Measurements from ENCODE around the gene FXYD4. TPM values are rescaled to one million over a fixed set of nuclear protein-coding genes. Genes with fewer than 3 reads are reported as not detected.

The FXYD4 gene
- total RNA-seq, 1 experiment from 2014 or later = not detected

- TF ChIP-seq RELA (CRISPR knock-in tag; IDR thresholded peaks at IDR 0.05; ENCODE audit: borderline replicate concordance) = no peak
- peak; percentile 68; the same call in 1 of the 2 replicates for TF ChIP-seq ZNF532 (CRISPR knock-in tag; IDR thresholded peaks at IDR 0.05; ENCODE audit: borderline replicate concordance)
- TF ChIP-seq TP53 (CRISPR knock-in tag; IDR thresholded peaks at IDR 0.05) = no peak
- TF ChIP-seq MLX (CRISPR knock-in tag; IDR thresholded peaks at IDR 0.05) = no peak
- TF ChIP-seq NFE2L1 (CRISPR knock-in tag; IDR thresholded peaks at IDR 0.05) = peak; percentile 7; the same call in 1 of the 2 replicates
- TF ChIP-seq FOXP1 (CRISPR knock-in tag; IDR thresholded peaks at IDR 0.05; ENCODE audit: borderline replicate concordance) = no peak
- TF ChIP-seq PRRX2 (CRISPR knock-in tag; IDR thresholded peaks at IDR 0.05) = peak; percentile 69; the same call in 1 of the 2 replicates
- TF ChIP-seq ZNF121 (CRISPR knock-in tag; IDR thresholded peaks at IDR 0.05) = peak; percentile 95
- no peak for TF ChIP-seq ZBTB43 (CRISPR knock-in tag; IDR thresholded peaks at IDR 0.05)
- TF ChIP-seq ZNF425 (CRISPR knock-in tag; conservative IDR thresholded peaks at IDR 0.05) = 0 out of 2 replicates have a peak, but pooled peaks have one; percentile 28
- peak; percentile 28; the same call in 1 of the 2 replicates for TF ChIP-seq ZNF416 (CRISPR knock-in tag; IDR thresholded peaks at IDR 0.05)
Observed at GRCh38 chr10:43384252-43385221, 13.1 kb downstream of the FXYD4 start (continued).

GRCh38 chr10:43385412-43386004 is 14.1 kb downstream of the FXYD4 start:
- POLR2A ChIA-PET = no interaction called here
- H3K9me3 Mint-ChIP-seq = no peaks in the 10 kb centered on the region
- CTCF ChIA-PET = no interaction called here
- H3K27ac Mint-ChIP-seq = 0 out of 2 replicates have a peak overlapping the region, but pooled peaks have one; percentile 72
- H3K36me3 Mint-ChIP-seq = peaks cover 47% of the 10 kb centered on the region
- H3K4me1 Mint-ChIP-seq = peaks cover 3% of the 10 kb centered on the region
- TF ChIP-seq ATF2 (CRISPR knock-in tag; IDR thresholded peaks at IDR 0.05; ENCODE audit: borderline replicate concordance, low read depth) (no peak), OVOL2 (CRISPR knock-in tag; IDR thresholded peaks at IDR 0.05; ENCODE audit: borderline replicate concordance) (no peak), ZNF232 (CRISPR knock-in tag; IDR thresholded peaks at IDR 0.05) (no peak), NR2C2 (CRISPR knock-in tag; IDR thresholded peaks at IDR 0.05) (no peak), STAT6 (CRISPR knock-in tag; conservative IDR thresholded peaks at IDR 0.05; ENCODE audit: low read depth) (no peak), ZNF423 (CRISPR knock-in tag; IDR thresholded peaks at IDR 0.05) (no peak), NFYB (CRISPR knock-in tag; conservative IDR thresholded peaks at IDR 0.05; ENCODE audit: low read depth) (no peak)
- DNase-seq (ENCODE audit: low spot score) (no peak), ATAC-seq (no peak)
- H3K27me3 Mint-ChIP-seq (ENCODE audit: low read depth) = no peaks in the 10 kb centered on the region; the same call in 1 of the 2 replicates
- H3K4me3 Mint-ChIP-seq = no peak overlapping the region

Measured in WTC11 (cell line).